GM12872 (cell line): Measurements from ENCODE around the gene KCND1.

ENCODE experiments used
- CTCF ChIP-seq: IDR thresholded peaks from 3 replicates; pipeline ENCODE4 v1.5.1; 2011; ENCODE audit warnings: low read depth, mild to moderate bottlenecking, low read length, moderate library complexity; ENCODE audit not compliant: insufficient read depth

KCND1 gene

GRCh38 chrX:48971249-48972219 is at the start of gene KCND1:
TSS of gene KCND1 (minus strand) at chrX:48971844. CDS start at chrX:48970271, 1,573 bp downstream.
- TF ChIP-seq CTCF = no peak

- TF ChIP-seq CTCF = no peak
Observed at GRCh38 chrX:49019599-49020249, 48.1 kb upstream of the KCND1 start.

GRCh38 chrX:49019050-49019449 is 47.4 kb upstream of the KCND1 start:
- no peak for TF ChIP-seq CTCF

GRCh38 chrX:49003696-49004095 is 32.1 kb upstream of the KCND1 start:
- no peak for TF ChIP-seq CTCF

- no peak for TF ChIP-seq CTCF
Observed at GRCh38 chrX:49002091-49002935, 30.7 kb upstream of the KCND1 start, which contains the start of gene GRIPAP1. TSS of gene GRIPAP1 (minus strand) at chrX:49002264. CDS start at chrX:49002229, 35 bp downstream.

GRCh38 chrX:49001521-49002090 is 30.0 kb upstream of the KCND1 start:
- no peak for TF ChIP-seq CTCF
